NCI-H1436 (cell line): ENCODE results near the gene RABGAP1L.

ENCODE experiments used
- DNase-seq: peaks from one replicate; lab custom pipeline; 2025; lab: John Stamatoyannopoulos, UW

The RABGAP1L gene

GRCh38 chr1:174719194-174719593 lies 559.9 kb downstream of the RABGAP1L start:
- DNase-seq = no peak

DNA sequence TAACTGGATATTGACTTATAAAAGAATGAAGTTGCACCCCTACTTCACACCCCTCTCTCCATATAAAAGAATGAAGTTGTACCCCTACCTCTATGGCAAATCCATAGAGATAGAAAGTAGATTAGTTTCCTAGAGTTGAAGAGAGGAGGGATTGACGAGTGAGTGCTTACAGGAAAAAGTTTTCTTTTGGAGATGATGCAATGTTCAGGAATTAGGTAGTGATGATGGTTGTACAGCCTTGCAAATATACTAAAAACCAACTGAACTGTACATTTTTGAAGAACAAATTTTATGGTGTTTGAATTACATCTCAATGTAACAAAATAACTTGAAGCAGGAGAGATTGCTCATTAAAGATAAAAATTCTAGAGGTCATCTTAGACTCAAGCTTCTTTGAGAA lies 561.3 kb downstream of the RABGAP1L start:
- no peak for DNase-seq

DNA sequence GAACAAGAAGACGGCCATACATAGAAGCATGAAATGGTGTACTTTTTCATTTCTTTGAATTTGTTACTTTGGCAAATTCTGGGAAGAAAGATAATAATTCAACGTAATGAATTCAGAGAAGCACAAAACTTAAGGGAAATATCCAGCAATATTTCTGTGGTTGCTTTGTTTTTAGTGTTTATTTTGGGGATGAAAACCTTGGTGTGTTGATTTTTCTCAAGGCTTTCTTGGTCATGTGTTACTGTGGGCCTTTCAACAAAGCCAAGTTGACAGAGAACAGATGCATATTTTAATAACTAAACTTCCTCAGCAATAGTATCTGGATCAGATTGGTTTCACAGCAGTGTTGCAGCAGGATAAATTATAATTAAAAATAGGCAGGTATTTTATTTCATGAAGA lies 561.9 kb downstream of the RABGAP1L start:
- DNase-seq = no peak

DNA sequence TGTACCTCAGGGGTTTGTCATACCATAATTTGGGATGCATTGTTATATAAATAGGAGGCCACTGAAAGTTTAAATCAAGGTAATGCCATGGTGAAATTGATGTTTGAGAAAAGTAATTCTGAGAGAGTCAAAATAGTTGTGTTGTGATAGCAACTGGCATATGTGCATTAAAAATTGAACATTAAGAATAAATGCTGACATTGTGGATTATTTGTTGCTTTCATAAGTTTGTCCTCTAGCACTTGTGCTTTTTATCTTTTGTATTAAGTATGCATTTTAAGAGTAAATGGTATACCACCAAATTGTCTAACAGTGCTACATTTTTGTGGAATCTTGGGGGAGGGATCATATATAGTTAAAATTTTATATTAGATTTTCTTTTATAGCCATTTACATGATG lies 564.5 kb downstream of the RABGAP1L start:
- DNase-seq = no peak

- no peak for DNase-seq
These were observed 564.9 kb downstream of the RABGAP1L start for GRCh38 chr1:174724219-174724618.

- peak; percentile 17 for DNase-seq
These were observed 567.0 kb downstream of the RABGAP1L start for GRCh38 chr1:174726167-174726879.

GRCh38 chr1:174726880-174727585 lies 567.7 kb downstream of the RABGAP1L start:
- no peak for DNase-seq

DNA sequence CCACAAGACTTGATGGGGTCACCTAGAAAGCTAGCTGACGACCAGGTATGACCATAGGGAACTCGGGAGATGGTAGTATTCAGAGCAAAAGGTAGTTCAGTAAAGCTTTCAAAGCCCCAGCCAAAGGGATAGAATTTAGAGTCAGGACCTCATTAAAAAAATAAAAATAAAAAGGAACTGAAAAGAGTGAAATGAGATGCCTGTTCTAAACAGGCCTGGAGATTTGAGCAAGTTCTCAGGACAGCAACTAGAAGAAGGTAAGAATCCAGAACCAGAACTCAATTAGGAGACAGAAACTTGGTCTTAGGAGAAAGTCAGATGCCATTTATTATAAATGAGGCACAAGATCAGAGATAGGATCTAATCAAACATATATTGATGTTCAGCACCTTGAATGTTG lies 575.0 kb downstream of the RABGAP1L start:
- DNase-seq = no peak

DNA sequence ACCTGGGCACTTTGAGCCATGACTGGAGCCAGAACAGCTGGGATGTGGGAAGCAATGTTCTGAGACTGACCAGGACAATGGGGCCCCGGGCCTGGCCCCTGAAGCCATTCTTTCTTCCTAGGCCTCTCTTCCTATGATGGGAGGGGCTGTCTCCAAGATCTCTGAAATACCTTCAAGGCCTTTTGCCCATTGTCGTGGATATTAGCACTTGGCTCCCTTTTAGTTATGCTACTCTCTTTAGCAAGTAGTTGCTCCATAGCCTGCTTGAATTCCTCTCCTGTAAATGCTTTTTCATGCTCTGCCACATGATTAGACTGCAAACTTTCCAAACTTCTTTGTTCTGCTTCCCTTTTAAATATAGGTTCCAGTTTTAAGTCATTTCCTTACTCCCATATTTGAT lies 577.5 kb downstream of the RABGAP1L start:
- DNase-seq = no peak

GRCh38 chr1:174740249-174740968 lies 581.1 kb downstream of the RABGAP1L start:
- no peak for DNase-seq

DNA sequence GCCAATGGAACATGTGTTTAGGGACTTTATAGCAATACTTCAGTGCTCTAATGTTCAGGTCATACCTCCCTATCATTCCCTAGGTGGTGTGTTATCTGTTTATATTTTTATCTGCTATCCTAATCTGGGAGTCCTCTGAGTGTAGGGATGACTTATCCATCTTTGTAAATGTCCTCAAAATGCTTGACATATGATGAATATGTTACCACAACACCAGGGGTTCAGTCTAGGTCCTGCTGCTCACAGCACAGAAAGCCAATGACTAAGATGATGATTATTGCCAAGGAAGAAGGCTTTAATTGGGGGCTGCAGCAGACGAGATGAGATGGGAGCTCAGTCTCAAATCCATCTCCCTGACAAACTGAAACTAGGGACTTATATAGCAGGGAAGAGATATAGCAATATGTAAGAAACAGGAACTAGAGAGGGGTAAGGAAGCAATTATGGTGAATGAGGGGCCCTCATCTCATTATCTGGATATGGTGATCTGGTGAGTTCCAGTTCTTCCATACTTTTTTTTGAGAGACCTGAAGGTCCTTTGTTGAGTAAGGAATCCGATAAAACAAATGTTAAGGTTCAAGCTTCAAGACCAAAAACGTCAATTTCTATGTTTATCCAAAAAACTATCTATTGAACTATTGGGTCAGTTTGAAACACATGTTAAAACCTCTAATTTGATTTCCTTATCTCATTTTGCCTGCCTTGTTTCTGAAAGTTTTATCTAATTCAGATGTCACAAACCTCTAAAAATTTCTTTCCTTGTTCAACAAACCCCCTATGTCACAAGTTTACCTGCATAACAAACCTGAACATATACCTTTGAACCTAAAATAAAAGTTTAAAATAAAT lies 583.7 kb downstream of the RABGAP1L start:
- DNase-seq = no peak

- peak; percentile 48 for DNase-seq
These were observed 584.6 kb downstream of the RABGAP1L start for GRCh38 chr1:174743654-174744561.

DNA sequence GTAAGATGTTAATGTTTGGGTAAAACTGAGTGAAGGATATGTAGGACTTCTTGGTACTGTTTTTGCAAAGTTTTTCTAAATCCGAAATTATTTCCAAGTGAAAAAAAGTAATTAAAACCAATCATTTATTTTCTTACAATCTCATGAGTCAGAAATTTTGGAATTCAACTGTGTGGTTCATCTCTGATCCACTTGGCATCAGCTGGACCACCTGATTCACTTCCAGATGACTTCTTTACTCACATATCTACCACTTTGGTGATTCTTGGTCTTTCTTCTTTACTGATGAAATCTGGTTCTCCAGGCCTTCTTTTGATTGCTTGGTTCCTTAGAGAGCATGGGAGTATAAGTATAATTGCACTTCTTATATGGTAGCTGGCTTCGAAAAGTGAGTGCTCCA lies 585.6 kb downstream of the RABGAP1L start:
- no peak for DNase-seq

DNA sequence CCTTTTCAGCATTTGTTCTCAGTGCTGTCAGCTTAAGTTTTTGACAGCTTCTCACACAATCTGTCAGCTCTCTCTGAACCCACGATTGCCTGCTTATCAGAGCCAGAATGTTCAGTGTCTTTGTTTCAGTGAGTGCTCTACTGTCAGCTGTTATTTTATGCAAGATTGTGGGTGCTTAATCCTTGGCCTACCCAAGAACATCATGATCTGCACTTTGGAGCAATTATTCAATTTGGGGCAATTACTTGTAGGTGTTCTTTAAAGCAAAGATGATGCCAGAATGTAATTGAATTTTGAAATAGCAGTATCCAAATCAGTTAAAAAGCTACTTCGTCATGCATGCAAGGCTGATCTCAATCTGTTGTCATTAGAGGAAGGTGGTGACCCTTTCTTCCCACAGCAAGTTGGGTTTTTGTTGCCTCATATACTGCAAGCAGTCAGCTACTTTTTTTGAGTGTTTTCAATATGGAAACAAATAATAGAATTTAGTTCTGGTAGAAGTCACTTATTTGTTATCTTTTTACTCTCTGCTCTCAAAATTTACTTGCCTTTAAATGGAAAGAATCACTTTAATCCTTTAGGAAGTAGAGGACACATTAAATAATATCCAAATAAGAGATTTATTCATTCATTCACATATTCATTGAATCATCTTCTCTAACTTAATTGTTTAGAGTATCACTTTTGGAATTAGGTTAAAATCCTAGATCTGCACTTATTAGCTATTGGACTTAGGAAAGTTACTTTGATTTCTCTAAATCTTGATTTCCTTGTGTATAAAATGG lies 586.9 kb downstream of the RABGAP1L start:
- DNase-seq = peak; percentile 16

- no peak for DNase-seq
These were observed 588.3 kb downstream of the RABGAP1L start for GRCh38 chr1:174747613-174748012.

DNA sequence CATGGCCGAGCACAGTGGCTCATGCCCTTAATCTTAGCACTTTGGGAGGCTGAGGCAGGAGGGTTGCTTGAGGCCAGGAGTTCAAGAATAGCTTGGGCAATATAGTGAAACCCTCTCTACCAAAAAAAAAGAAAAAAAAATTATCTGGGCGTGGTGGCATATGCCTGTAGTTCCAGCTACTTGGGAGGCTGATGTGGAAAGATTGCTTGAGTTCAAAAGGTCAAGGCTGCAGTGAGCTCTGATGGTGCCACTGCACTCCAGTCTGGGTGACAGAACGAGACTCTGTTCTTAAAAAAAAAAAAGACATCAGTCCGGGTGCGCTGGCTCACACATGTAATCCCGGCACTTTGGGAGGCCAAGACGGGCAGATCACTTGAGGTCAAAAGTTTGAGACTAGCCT lies 589.3 kb downstream of the RABGAP1L start:
- DNase-seq = no peak

DNA sequence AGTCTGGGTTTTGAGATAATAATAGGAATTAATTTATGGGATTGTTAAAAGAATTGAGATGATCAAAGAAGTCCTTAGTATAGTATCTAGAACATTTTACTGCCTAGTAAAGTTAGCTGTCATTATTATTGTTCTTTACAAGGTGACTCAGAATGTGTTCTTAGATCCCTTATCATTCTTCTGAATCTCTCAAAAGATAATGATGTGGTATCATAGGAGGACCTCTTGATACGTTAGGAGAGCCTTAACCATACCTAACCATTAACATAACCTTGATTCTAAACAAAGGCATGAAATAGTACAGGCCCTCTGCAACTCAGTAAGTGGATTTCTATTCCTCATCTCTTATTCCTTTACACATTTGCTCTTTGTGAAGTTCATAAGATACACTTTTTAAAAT lies 593.8 kb downstream of the RABGAP1L start:
- no peak for DNase-seq

DNA sequence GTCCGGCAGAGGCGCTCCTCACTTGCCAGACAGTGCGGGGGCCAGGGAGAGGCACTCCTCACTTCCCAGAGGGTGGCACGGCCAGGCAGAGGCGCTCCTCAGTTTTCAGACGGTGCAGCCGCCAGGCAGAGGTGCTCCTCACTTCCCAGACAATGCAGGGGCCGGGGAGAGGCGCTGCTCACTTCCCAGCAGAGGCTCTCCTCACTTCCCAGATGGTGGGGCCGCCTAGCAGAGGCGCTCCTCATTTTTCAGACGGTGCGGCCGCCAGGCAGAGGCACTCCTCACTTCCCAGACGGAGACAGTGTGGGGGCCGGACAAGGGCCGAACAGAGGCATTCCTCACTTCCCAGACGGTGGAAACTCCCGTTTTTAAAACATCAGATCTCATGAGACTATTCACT lies 602.0 kb downstream of the RABGAP1L start:
- no peak for DNase-seq

DNA sequence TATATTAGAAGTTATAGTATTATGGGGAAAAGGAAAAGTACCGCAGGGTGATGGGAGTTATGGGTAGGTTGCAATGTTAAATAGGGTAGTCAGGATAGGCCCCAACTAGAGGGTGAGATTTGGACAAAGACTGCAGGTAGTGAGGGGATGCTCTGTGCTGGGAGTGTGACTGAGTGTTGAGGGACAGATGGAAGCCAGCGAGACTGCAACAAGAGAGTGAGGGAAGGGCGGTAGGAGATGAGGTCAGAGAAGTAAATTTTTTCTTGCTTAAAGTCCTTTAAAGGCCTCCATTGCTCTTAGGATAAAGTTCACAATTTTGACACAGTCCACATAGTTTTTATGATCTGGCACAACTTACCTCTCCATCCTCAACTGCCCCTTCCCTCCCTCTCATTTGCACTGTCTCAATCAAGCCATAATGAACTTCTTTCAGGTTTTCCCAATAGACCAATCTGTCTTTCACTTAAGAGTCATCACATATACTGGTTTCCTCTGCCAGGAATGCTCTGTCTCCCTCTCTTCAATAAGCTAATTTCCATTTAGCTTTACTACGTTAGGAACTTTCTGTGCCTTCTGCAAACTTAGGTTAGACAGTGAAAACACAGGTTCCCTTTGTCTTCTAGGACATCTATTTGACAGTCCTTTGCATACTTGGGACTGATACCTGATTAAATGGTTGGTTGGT lies 602.7 kb downstream of the RABGAP1L start:
- no peak for DNase-seq

DNA sequence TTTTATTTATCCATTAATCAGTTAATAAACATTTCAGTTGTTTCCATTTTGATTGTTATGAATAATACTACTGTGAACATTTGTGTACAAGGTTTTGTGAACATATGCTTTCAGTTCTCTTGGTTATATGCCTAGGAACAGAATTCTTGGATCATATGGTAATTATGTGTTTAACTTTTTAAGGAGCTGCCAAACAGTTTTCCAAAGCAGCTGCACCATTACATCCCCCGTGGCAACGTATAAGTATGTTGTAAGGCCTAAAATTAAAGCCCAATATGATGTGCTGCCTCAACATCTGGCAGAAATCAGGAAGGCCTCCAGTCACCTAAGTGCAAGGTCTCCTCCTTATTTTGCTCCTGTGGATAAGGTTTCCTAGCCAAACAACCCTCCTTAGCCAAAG lies 604.9 kb downstream of the RABGAP1L start:
- DNase-seq = no peak
